Activated CD4-positive, alpha-beta T cell treated with anti-CD3 and anti-CD28 coated beads for 4 hours (primary cell): ENCODE results near the gene BLOC1S6.
A peak's percentile ranks its signal among the peaks of the same experiment; 100 is the strongest.

Experiments used
- DNase-seq, 2 donors: peaks; one replicate each; pipeline ENCODE4 v3.0.0-alpha.2; 2020

The BLOC1S6 gene

DNA sequence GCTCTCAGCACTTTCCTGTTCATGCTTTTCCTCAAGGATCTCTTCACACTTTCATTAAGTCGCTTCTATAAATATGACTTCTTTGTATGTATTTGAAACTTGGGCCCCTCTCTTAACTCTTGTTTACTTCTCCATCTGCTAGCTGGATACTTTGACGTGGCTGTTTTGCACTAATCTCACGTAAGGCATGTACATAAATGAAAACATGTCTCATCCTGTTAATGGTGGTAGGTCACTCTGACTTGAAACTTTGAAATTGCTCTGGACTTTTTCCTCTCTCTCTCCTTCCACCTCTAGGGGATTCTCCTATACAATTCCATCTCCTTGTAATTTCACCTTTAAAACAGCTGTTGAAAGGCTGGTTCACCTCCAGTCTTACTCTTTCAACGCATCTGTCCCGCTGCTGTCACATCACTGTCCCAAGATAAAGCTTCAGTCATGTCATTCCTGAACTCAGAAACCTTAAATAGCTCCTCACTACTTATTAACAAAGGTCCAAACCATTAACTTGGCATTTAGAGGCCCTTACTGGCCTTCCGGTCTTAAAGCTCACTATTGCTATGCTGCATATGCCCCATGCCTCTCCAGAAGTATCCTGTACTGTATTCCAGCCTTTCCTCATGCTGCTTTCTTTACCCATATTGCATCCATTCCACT, 1.2 kb downstream of the BLOC1S6 start:
- no peak for DNase-seq

DNA sequence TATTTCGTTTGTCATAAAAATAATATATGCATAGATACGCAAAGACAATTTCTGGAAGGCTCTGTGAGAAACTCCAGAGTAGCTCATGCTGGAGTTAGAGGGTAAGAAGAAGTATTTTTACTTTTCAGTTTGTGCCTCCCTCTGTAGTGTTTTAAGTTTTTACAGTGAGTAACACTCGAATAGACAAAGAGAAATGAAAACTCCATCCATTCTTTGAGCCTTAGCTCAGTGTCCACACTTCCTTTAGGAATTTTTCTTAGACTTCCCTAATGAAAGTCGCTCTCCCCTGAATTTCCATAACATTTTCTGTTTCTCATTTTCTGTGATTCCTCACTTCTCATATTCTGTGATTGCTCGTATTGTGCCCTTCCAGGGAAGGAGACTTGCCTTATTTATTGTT, 2.1 kb downstream of the BLOC1S6 start:
- no peak for DNase-seq

DNA sequence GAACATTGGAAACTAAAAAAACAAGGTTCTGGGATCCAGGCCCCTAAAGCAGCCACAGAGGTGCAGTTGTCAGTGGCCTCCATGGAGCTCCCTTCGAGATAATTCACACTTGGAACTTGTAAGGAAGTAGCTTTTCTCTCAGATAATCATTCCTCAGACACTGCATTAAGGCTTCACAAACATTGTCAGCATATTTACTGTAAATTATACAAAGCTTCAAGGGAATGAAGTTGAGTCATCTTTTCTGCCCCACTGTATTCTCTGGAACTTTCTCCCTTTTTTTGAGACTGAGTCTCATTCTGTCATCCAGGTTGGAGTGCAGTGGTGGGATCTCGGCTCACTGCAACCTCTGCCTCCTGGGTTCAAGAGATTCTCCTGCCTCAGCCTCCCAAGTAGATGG, 7.1 kb downstream of the BLOC1S6 start:
- DNase-seq = no peak

DNA sequence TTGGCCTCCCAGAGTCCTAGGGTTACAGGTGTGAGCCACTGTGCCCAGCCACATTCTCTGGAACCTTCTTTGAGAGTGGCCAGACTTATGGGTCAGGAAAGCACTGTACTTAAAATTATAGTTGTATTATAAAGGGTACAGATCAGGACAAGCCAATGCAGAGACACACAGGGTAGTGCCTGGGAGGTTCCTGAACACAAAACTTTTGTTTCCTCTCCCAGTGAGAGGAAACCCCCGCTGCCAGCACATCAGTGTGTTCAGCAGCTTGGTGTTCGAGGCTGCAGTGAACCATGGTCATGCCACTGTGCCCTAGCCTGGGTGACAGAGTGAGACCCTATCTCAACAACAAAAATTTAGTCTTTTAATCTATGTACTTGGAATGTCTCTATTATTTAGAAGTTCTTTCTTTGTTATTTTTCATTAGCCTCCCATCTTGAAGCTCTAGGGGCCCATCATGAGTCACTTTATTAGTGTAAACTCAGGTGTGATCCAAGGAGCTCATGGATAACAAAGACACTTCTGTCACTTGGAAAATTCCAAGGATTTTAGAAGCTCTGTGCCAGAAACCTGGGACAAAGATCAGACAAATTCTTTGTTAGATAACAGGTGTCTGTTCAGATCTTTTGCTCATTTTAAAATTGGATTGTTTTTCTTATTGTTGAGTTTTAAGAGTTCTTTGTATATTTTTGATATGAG, 7.8 kb downstream of the BLOC1S6 start:
- no peak for DNase-seq

DNA sequence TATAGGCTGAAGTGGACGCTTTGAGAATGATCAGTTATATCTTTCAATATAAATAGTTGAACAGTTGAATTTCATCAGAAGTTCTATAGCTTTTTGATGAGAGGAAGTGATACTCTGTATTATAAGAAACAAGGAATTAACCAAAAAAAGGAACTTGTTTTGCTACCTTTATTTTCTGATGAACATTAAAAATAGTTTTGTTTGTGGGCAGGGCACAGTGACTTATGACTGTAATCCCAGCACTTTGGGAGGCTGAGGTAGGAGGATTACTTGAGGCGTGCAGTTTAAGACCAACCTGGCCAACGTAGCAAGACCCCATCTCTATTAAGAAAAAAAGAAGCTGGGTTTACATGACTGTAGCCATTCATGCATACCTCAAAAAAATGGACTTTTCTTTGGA, 16.7 kb downstream of the BLOC1S6 start:
- no peak for DNase-seq

DNA sequence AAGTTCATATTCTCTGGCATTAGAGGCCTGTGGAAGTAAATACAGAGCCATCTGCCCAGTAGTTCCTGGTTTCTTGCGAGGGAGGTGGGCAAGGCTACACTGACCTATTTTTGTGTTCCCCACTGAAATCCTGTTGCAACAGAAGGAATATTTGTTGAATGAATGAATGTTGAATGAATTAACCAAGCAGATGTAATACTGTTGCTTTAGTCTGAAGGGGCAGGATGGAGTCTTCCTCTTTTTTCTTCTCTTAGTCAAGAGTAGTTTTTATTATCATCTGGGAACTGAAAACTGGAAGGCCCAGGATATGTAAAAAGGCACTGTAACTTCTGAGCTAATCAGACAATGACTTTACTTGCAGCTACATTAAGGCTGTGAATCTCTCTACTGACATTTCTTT, 17.1 kb downstream of the BLOC1S6 start:
- DNase-seq = no peak

DNA sequence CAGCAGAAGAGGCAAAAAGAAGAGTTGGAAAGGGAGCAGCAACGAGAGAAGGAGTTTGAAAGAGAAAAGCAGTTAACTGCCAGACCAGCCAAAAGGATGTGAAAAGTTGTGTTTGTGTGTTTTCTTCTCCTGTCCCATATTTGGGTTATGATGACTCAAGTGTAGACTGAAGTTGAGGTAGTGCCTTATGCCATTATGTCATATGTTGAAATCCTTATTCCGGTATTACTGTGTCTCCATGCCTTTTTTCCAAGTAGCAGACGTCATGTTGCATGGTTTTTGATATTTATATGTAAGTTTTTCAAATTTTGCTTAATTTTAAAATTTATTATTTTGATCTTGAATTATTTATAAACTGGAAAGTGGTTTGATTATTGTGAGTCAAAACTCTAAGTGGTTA, 19.2 kb downstream of the BLOC1S6 start:
- DNase-seq = no peak

DNA sequence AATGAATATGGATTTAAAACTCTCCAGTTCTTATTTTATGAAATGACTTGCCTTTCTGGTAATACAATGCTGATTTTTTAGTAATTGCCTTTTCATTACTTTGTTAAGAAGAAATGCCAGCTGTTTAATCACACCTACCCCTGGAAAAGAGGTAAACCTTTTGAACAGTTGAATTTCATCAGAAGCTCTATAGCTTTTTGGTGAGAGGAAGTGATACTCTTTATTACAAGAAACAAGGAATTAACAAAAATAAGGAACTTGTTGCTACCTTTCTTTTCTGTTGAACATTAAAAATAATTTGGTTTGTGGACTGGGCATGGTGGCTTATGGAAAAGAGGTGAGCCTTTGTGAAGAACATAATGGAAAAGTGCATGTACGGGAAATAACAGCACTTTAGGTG, 19.7 kb downstream of the BLOC1S6 start:
- no peak for DNase-seq

DNA sequence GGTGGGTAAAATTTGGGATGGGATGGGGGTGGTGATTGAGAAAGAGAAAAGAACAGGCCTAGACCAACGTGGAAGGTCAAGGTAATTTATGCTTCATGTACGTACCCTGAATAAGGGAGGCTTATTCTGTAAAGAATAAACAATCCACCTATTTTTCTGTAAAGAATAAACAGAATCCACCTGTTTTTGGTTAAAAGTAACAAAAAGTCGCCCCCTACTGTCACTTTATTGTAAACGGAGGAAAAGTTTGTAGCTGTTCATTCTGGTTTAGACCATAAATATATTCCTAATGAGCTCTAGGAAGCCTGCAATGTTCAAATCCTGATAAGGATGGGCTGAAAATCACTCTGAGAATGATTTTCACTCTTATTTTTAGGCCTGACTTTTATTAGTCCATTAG, 24.1 kb downstream of the BLOC1S6 start:
- no peak for DNase-seq

DNA sequence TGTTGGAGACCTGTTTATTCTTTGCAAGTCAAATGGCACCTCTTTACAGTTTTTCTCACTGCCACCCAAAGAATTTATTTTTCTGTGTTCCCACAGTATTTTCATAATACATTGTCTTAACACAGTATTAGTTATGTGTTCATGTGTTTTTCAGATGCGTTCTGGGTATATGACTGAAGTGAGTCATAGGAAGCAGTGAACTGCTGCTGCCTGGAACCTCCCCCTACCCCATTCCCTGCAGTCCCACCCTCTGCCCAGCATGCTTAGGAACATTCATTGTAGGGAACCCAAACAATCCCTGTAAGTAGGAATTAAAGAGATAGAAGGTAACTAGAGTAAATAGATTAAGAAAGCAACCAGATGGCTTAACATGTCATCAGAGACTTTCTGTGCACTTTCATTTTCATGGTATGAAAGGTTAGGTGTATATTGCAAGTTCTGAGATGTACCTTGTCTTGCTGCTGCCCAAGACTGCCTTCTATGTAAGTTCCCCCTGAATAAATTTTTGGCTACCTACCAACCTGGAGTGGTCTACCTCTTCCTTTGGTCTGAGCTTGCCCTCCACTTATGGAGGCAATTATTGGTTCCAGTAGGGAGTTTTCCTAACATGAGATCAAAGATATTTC, 25.7 kb downstream of the BLOC1S6 start:
- no peak for DNase-seq

DNA sequence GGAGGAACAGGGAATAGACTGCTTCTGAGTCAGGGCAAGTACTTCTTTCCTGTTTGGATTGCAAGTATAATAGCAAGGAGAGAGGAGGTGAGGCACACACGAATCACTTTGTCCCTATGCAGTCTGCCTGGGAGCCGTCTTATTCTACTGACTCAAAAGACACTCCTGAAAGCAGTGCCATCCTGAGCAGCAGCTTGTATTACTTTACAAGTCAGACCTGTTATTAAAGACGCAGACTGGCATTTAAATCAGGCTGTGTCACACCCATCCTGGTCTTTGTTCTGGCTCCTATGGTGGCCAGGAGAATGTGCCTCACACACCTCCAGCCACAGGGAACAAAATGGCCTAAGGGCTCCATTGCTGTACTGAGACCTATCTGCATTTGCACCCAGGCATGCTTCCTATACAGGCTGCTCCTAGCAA, 29.7 kb downstream of the BLOC1S6 start:
- DNase-seq = no peak

DNA sequence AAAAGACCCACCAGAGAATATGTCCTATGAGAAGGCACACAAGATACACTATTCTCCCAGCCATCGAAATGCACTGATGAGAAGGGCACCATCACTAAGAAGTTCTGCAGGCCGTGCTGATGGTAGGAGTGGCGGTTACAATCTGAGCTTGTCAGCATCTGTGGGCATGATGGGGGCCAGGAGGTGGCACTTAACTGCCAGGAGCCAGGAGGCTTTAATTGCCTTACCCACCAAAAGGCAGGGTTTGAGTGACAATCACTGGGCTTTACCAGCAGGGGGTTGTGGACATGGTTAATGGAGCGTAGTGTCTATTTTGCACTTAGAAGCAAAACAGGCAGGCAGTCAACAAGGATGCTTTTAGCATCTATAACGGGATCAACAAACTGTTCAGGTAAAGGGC, 31.6 kb downstream of the BLOC1S6 start:
- DNase-seq = no peak

DNA sequence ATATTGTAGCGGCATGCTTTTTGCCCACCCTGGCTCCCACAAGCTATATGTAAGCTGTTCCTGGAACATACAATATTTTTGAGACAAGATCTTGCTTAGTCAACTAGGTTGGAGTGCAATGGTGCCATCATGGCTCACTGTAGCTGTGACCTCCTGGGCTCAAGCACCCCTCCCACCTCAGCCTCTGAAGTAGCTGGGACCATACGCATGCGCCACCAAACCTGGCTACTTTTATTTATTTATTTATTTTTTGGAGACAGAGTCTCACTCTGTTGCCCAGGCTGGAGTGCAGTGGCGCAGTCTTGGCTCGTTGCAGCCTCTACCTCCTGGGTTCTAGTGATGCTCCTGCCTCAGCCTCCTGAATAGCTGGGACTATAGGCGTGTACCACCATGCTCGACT, 41.0 kb downstream of the BLOC1S6 start:
- DNase-seq = no peak

DNA sequence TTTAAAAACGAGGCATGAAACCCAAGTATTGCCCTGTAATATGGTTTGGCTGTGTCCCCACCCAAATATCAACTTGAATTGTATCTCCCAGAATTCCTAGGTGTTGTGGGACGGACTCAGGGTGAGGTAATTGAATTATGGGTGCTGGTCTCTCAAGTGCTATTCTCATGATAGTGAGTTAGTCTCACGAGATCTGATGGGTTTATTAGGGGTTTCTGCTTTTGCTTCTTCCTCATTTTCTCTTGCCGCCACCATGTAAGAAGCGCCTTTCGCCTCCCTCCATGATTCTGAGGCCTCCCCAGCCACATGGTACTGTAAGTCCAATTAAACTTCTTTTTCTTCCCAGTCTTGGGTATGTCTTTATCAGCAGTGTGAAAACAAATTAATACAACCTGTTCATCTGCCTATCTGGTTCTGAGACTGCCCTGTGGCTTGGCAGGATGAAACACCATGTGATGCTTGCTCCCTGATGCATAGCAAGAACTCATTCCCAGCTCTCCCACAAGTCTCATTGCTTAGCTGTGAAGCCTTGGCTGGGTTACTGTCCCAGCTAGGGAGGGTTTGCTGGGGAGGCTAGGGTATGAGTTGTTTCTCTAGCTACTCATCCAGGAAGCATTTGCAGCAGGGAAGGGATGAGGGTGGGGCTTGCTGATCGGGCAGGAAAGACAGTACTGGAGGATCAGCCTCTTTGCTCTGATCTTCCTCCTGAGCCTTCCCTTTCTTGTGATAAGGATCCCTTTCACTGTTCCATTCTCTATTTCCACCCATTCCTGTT, 43.9 kb downstream of the BLOC1S6 start:
- no peak for DNase-seq

DNA sequence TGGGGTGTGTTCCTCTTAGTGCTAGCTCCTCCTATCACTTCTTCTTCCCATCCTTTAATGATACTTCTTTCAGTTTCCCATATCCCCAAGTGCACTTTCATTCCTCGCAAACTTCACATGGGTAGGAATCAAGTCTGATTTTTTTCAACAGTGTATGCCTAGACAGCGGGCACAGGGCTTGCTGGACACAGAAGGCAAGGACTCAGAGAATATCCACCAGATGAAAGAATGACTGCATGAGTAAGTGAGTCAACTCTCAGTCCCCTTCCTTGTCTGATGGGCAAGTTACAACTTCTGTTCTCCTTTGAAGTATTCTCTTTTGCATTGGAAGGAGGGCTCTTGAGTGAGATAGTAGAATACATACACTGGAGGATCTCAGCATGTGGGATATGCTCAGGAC, 44.6 kb downstream of the BLOC1S6 start:
- no peak for DNase-seq

DNA sequence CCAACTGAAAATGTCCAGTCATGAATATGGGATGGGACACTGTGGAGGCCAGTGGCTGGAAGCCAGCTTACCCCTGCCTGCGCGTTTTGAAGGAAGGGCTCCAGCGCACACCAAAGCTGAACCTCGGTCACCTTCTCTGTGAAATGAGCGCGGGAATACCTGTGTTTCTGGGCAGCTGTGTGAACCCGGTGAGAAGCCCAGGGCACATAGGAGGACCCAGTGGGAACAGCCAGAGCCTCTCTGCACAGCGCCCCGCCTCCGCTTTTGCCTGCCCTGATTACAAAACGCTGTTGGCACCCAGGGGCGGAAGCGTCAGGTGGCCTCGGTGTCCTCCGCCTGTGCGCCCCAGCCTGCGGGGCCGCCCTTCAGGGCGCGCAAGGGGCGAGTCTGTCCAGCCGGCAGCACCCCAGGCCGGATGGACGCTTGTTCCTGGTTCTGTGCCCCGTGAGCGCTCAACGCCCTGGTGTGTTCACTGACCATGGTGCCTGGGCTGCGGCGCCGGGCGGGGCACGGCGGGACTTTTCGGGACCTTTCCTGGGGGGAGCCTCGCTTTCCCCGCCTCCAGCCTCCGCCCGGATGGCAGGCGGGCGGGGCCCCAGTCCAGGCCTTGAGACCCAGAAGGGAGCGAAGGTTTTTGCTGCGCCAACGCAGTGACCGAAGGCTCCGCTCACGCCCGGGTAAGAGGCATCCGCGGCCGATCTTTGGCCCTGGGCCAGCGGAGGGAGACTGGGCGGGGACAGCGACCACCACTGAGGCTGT, 47.4 kb downstream of the BLOC1S6 start, which contains the start of gene SQOR:
Gene SQOR (plus strand): TSS at position 598 of the 759 bp plus-strand sequence. CDS start 23,895 bp downstream, outside the sequence.
- DNase-seq = peak; percentile 57 to 67

DNA sequence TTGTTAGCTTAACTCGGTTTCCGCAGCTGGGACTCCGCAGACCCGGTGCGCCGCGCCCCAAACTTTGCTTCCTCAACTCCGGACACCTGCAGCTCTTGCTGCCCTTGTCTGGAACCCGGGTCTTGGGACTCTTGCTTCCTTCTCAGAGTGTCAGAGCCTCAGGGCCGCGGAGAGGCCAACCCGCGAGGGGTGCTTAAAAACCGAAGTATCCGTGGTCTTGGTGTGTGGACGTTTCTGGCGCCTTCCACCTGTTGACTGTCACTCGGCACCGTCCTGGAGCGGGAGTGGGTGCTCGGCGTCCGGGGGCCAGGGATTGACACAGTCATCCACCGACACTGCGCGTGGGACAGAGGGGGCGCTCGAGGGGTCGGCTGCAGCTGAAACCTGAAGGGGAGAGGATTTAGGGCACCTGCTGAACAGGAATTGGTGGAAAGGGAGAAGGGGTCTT, 48.0 kb downstream of the BLOC1S6 start:
- peak; percentile 64 to 66 for DNase-seq

DNA sequence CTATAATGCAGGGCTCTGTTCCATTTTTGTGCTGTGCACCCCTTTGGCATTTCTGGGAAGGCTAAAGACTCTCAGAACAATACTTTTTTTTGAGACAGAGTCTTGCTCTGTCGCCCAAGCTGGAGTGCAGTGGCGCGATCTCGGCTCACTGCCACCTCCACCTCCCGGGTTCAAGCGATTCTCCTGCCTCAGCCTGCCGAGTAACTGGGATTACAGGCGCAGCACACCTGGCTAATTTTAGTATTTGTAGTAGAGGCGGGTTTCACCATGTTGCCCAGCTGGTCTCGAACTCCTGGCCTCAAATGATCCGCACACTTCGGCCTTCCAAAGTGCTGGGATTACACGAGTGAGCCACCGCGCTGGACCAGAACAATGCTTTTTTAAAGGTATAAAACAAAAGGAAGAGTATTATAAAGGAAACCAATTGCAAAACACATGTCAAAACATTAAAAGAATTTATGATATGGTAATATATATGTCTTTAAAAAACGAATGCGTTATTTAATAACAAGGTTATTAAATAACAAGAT, 48.6 kb downstream of the BLOC1S6 start:
- DNase-seq = no peak

DNA sequence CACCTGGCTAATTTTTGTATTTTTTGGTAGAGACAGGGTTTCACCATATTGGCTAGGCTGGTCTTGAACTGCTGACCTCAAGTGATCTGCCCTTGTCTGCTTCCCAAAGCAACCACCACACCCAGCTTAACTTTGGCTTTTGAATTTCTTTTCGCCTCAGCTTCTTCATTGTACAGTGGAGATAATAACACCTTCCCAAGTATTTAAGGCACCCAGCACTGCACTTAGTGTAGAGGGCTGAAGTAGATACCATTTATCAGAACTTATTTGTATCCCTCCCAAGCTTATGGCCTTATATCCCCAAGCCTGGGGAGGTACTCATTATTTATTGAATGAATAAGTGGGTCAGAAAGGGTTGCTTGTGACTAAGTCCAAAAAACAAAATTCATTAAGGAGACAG, 50.0 kb downstream of the BLOC1S6 start:
- no peak for DNase-seq

DNA sequence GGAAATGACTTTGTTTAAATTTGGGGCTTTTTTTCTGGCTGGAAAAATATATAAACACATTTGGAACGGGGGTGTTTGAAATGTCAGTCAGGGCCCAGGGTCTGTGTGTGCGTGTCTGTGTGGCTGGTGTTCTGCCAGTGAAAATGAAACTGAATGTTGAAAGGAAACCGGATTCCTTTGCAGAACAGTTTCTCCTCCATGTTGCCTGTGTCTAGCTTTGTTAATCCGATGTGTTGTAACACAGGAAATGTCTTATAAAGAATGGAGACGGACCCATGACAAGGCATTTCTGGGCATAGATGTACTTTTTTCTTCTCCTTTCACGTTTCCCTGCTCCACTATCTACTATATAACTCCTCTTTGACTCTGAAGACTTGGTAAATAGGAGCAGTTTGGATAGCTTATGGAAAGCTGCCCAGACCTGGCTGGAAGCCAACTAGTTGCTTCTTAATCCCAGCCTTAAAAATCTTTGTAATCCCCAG, 50.4 kb downstream of the BLOC1S6 start:
- DNase-seq = peak; percentile 57 to 60

DNA sequence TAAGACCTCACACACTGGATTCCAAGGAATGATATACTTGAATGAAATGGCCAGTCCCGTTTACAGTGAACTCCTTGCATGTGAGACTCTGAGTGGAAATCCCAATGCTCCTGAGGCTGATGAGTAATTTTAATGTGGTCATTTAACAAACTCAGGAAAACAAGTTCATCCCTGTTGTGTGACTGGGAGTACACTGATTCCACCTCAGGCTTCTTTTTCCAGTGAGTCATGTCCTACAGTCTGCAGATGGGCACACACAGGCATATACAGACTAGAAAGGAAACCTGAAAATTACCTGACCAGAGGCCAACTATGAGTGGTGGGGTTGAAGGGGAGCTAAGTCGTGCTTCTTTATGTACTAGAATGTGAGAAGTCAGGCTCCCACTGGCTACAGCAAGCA, 53.4 kb downstream of the BLOC1S6 start:
- no peak for DNase-seq

DNA sequence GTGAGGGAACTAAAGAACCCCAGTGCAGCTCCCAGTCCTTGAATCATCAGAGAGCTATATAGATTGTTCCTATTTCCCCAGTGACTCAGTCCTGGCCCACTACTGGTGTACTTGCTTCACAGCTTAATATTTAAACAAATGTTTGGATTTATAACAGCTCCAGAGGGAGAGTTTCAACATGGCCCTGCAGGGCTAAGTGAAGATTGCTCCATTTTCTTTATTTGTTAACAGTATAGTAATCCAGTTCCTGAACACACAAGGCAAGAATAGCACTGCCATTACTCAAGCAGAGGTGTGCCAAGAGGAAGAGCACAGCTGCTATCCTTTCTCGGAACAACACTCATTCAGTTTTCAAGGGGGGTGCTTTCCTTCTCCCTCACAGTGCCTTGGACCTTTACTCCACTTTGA, 54.2 kb downstream of the BLOC1S6 start:
- DNase-seq = no peak
